Activated CD8-positive, alpha-beta memory T cell treated with anti-CD3 and anti-CD28 coated beads, Interleukin-2, amount 50 U/mL, for 24 hours (primary cell): Measurements from ENCODE around the gene KRTAP4-2.
"Not testable (repeated sequence)": the region's sequence is repeated elsewhere in the genome, so short reads cannot be mapped to it uniquely, and the experiment has no call there.

ENCODE experiments used
- DNase-seq: peaks from one replicate; pipeline ENCODE4 v3.0.0-alpha.2; 2020; ENCODE audit errors: extremely low read depth

Gene KRTAP4-2

GRCh38 chr17:41160648-41161047 lies 17.4 kb downstream of the KRTAP4-2 start, which contains the start of gene KRTAP4-4:
TSS of gene KRTAP4-4 (minus strand) at chr17:41160748. CDS start at chr17:41160691, 57 bp downstream.
- DNase-seq: no peak

GRCh38 chr17:41160190-41160589 lies 17.8 kb downstream of the KRTAP4-2 start:
- not testable (repeated sequence) for DNase-seq

- no peak for DNase-seq
Measured at GRCh38 chr17:41153856-41154255, 24.2 kb downstream of the KRTAP4-2 start.

GRCh38 chr17:41151525-41151924 lies 26.5 kb downstream of the KRTAP4-2 start:
- DNase-seq: no peak

GRCh38 chr17:41150026-41150425 lies 28.0 kb downstream of the KRTAP4-2 start:
- no peak for DNase-seq

GRCh38 chr17:41149652-41149985 lies 28.4 kb downstream of the KRTAP4-2 start, which contains the start of gene KRTAP4-5:
TSS of gene KRTAP4-5 (minus strand) at chr17:41149825. CDS start at chr17:41149767, 58 bp downstream.
- DNase-seq: no peak

GRCh38 chr17:41148971-41149651 lies 28.9 kb downstream of the KRTAP4-2 start:
- not testable (repeated sequence) for DNase-seq

GRCh38 chr17:41147531-41148204 lies 30.4 kb downstream of the KRTAP4-2 start:
- DNase-seq: no peak

- no peak for DNase-seq
Measured at GRCh38 chr17:41145261-41145660, 32.8 kb downstream of the KRTAP4-2 start.

GRCh38 chr17:41144846-41145245 lies 33.2 kb downstream of the KRTAP4-2 start:
- no peak for DNase-seq

GRCh38 chr17:41141361-41141760 lies 36.7 kb downstream of the KRTAP4-2 start:
- DNase-seq: no peak

- DNase-seq: no peak
Measured at GRCh38 chr17:41140360-41141131, 37.5 kb downstream of the KRTAP4-2 start, which contains the start of gene KRTAP4-6. TSS of gene KRTAP4-6 (minus strand) at chr17:41140544. CDS start at chr17:41140487, 57 bp downstream.

- DNase-seq: not testable (repeated sequence)
Measured at GRCh38 chr17:41139865-41140264, 38.2 kb downstream of the KRTAP4-2 start.

GRCh38 chr17:41133880-41134735 lies 43.9 kb downstream of the KRTAP4-2 start:
- DNase-seq: no peak

- no peak for DNase-seq
Measured at GRCh38 chr17:41131979-41132378, 46.0 kb downstream of the KRTAP4-2 start.
